HG02938 (cell line): ENCODE measurements around the gene USP30.

ENCODE experiments used
- ATAC-seq: cut with Tn5 transposase; IDR thresholded peaks from one replicate; pipeline ENCODE4 v1.9.1; 2021; ENCODE audit warnings: mild to moderate bottlenecking, moderate library complexity; ENCODE audit not compliant: unreplicated experiment

USP30 gene

GRCh38 chr12:109097435-109098182 lies 45.2 kb downstream of the USP30 start, which contains the start of gene UNG:
TSS of gene UNG (plus strand) at chr12:109097597. CDS start at chr12:109097680, 83 bp downstream.
- peak; percentile 82 for ATAC-seq

DNA sequence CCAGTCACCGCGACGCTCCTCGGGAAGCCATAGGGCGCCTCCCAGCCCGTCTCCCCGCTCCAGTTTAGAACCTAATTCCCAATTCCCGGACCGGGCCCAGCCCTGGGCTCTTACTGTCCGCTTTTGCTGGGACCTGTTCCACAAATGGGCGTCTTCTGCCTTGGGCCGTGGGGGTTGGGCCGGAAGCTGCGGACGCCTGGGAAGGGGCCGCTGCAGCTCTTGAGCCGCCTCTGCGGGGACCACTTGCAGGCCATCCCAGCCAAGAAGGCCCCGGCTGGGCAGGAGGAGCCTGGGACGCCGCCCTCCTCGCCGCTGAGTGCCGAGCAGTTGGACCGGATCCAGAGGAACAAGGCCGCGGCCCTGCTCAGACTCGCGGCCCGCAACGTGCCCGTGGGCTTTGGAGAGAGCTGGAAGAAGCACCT lies 45.8 kb downstream of the USP30 start:
- peak; percentile 31 for ATAC-seq

- no peak for ATAC-seq
Observed at GRCh38 chr12:109098651-109099050, 46.3 kb downstream of the USP30 start.

DNA sequence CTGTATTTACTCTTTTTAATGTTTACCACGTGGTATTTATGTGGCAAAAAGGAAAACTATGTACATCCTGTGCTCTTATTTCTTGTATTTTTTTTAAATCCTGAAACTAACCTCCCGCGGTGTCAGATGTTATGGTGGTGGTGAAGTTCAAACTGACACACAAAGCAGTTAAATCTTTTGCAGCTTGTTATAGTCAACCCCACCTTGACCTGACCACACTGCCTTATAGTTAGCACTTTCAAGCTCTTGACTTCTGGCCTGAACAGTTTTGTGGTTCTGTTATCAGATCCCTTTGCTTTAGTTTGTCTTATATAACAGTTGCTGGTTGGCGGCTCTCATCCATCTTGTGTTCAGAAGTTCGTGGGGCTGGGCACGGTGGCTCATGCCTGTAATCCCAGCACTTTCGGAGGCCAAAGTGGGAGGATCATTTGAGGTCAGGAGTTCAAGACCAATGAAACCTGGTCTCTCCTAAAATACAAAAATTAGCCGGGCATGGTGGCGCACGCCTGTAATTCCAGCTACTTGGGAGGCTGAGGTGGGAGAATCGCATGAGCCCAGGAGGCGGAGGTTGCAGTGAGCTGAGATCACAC lies 47.1 kb downstream of the USP30 start:
- no peak for ATAC-seq

DNA sequence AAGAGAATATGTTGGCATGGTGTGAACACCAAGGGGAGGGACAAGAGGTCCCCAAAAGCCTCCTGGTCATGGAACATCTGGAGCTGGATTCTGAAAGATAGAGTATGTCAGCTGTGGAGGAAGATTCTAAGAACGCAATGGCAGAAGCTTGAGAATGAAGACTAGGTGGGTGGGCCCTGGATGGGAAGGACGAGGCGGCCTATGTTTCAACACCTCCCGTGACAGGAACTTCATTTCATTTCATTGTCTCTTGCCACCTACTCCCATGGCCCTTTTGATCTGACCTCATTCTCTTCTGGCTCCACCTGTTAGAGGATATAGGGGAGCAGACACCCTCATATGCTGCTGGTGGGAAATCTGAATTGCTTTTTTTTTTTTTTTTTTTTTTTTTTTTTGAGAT lies 48.4 kb downstream of the USP30 start:
- no peak for ATAC-seq

DNA sequence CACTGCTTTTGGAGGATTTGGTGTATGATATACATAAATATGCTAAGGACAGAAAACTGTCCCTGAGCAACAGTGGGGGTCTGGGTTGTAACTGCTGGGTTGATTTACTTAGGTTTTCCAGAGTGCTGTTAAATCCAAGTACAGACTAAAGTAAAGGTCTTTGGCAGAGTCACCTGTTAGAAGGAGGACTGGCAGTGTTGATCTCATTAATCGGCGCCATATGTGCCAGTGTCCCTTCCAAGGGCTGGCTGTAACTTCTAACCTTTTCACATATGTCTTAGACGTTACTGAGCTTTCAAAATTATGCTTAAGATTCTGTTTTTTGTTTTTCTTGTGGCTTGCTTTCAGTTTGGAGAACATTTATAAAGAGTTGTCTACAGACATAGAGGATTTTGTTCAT lies 50.1 kb downstream of the USP30 start:
- no peak for ATAC-seq

GRCh38 chr12:109105176-109105575 lies 52.8 kb downstream of the USP30 start:
- ATAC-seq, result no peak

GRCh38 chr12:109109746-109110350 lies 57.5 kb downstream of the USP30 start:
- no peak for ATAC-seq

DNA sequence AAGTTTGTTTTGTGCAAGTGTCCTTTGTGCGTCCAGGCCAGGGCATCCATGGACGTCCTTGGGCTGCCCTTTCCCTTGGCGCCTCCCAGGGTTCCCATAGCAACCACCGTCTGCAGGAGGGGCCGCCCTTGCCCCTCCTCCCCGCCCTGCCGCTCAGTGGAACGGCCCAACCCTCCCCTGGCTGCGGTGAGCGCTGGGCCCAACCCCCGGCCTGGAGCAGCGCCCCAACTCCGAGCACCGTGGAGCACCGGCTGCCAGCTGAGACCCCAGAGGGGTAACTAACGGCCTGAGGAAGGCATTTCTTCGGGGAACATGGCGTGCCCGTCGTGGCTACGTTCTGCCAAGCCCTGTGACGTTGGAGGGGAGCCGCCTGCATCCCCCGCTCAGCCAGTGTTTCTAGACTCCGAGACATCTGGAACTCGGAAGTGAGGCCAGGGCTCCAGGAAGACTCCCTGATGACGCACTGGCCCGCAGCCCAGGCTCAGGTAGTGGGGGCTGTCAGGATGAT lies 58.7 kb downstream of the USP30 start:
- peak; percentile 78 for ATAC-seq

DNA sequence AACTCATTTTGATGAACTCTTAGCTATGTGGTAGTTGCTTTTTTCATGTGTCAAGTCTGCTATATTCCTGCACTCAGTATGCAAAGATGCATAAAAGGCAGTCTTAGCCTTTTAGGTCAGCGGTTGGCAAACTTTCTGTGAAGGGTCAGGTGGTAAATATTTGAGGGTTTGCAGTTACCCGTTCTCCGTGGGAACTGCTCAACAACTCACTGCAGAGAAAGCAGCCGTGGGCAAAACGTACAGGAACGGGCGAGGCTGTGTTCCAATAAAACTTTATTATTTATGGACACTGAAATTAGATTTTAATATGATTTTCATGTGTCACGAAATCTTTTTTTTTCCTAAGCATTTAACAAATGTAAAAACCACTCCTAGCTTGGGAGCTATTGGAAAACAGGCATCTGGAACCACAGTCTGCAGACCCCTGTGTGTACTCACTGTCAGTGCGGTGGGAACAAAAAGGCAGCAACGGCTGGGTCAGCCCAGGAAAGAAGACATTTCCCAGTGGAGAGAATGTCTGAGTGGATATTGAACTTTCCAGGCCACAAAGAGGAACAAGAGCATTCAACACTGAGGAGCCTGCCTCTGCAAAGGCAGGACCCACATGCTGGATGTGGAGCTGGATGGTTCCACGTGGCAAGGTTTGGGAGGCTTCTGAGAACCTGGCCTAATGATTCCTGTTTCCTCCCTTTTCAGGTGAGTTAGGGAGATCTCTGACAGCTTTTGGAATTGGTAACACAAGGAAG lies 60.5 kb downstream of the USP30 start:
- no peak for ATAC-seq

- ATAC-seq, result no peak
Observed at GRCh38 chr12:109113661-109114321, 61.4 kb downstream of the USP30 start.

GRCh38 chr12:109114644-109115043 lies 62.3 kb downstream of the USP30 start:
- ATAC-seq, result no peak

GRCh38 chr12:109115404-109115757 lies 63.0 kb downstream of the USP30 start:
- no peak for ATAC-seq

DNA sequence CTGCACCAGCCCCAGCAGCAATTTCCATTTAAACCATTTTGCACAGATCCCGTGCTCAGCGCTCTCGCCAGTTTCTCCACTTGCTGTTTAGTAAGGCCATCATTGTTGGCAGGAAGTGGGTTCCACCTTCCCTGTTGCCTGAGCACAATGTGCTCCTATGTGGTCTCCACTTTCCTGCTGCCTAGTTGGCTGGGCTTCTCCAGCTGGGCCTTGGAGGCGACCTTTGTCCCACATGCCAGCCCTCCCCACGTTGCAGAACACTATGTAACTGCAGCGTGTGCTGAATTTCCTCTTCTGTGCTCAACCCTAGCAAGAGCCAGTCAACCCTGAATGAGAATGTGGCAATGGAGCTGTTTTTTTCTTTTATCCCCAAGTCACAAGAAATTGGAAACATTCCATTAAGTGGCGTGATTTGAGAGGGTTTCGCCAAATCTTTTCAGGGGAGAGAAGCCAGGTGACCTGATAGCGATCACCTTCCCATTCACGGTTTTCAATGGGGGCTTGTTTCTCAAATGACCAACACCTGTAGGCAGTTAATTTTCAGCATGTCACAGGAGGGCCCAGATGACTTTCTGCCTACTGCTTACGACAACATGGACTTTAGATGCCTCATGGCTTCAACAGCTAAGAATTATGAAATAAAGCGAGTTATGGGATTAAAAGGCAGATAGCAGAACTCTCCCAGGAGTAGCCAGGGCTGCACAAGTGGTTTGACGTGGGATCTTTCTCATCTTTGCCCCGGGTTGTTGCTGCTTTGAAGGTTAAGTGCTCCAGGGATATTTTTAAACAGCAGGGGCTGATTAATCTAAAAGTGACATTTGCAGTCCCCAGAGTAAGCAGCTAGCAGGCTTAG lies 63.6 kb downstream of the USP30 start, which contains the start of gene ACACB:
Gene ACACB (plus strand): TSS at position 830 of the 853 bp plus-strand sequence. CDS start 22,819 bp downstream, outside the sequence.
- ATAC-seq, result no peak

DNA sequence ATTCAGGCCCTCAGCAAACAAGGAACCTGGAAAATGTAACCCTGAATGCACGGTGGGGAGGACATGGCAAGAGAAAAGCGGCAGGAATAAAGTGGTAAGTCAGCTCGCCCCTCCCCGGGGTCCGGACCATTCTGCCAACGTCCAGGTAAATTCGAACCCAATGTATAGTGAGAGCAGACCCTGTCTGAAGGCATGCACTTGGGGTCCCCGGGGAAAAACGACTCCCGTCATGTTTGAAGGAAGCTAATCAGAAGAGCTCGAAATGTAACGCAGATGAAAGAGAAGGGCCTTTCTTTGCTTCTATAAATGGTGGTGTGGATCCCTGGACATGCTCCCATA lies 64.2 kb downstream of the USP30 start:
- ATAC-seq, result no peak

GRCh38 chr12:109120095-109120494 lies 67.7 kb downstream of the USP30 start:
- ATAC-seq, result no peak

GRCh38 chr12:109120557-109120956 lies 68.2 kb downstream of the USP30 start:
- no peak for ATAC-seq

DNA sequence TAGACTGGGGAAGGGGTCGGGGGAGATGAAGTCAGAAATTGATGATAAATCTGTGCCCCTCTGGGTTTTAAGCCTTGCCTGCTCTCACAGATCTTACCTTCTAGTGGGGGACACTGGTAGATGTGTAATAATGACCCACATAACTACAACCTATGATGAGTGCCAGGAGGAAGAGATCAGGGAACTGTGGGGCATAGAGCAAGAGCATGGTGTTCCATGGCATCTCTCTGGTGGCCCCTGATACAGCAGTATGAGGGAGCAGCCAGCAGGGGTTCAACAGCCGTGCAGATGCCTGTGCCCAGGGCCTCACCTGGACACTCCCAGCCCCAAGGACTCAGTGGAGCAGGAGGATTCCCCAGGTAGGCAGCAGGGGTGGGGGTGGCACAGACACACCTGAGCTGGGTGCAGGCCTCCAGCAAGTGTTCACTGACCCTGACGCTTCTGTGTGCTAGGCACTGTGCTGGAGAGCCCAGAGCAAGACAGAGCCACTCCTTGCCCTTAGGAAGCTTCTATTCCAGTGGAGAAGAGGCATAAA lies 69.0 kb downstream of the USP30 start:
- ATAC-seq, result no peak

DNA sequence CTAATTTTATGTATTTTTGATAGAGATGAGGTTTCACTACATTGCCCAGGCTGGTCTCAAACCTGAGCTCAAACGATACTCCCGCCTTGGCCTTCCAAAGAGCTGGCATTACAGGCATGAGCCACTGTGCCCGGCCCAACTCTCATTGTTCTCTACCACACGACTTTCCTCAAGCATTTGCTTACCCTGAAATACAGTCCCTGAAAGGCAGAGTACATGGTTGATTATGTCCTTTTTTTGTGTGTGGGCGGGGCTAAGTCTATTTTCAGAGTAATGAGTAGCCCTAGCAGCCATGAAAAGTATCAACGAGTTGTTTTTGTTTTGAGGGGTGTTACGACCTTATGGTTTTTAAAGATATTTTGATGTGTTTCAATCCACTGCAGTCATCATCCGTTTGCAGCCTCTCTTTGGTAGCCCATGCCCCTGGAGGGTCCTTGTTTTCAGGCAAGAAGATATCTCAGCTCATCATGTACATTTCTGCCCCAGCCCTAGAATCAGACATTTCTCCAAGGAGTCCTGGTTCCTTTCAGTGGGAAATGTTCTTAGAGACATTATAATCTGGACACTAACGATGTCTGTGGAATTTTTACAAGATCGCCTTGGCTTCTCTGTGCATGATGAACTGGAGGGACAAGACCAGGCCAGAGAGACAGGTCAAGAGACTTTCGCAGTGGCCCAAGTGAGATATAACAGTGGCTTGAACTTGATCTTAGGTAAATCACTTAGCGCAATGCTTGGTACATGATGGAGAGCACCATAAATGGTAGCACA lies 72.7 kb downstream of the USP30 start:
- no peak for ATAC-seq
